Natural killer cell treated with Interleukin-12 subunit alpha and Interleukin-12 subunit beta and Interleukin-15 and Interleukin-18, amount 100 ng/mL, for 72 hours (primary cell): ENCODE data around the gene UHRF1. TPM values are rescaled to one million over a fixed set of nuclear protein-coding genes. Genes with fewer than 3 reads are reported as not detected.
A peak's percentile ranks its signal among the peaks of the same experiment; 100 is the strongest.
"Not testable (repeated sequence)": the region's sequence is repeated elsewhere in the genome, so short reads cannot be mapped to it uniquely, and the experiment has no call there.

Experiments
- ATAC-seq, 2 donors: fragments of 150-1000 bp; cut with Tn5 transposase in 1 of 2; sonication (Bioruptor Pico), chemical (Tn5 transposase) in 1 of 2; 2 replicates each; pipeline ENCODE4 v1.10.0; 2021
- DNase-seq: peaks from one replicate; pipeline ENCODE4 v3.0.0; 2022; ENCODE audit warnings: low spot score
- H3K27ac Mint-ChIP-seq, 2 donors: 1 replicate in 1 of 2; 2 replicates in 1 of 2; pipeline ENCODE4 v1.8.0; 2022; ENCODE audit warnings: mixed read lengths in 2 of 2, mild to moderate bottlenecking in 1 of 2, moderate library complexity in 1 of 2
- H3K27me3 Mint-ChIP-seq, 2 donors: 1 replicate in 1 of 2; 2 replicates in 1 of 2; pipeline ENCODE4 v1.8.0; 2022; ENCODE audit warnings: mixed read lengths in 2 of 2
- H3K36me3 Mint-ChIP-seq: one replicate; pipeline ENCODE4 v1.8.0; 2022; ENCODE audit warnings: mixed read lengths
- H3K4me1 Mint-ChIP-seq, 2 donors: 1 replicate in 1 of 2; 2 replicates in 1 of 2; pipeline ENCODE4 v1.8.0; 2022; ENCODE audit warnings: low read depth in 2 of 2, mixed read lengths in 2 of 2, mild to moderate bottlenecking in 1 of 2
- H3K4me3 Mint-ChIP-seq: one replicate; pipeline ENCODE4 v1.8.0; 2022; ENCODE audit warnings: mixed read lengths
- H3K9me3 Mint-ChIP-seq: 2 replicates; pipeline ENCODE4 v1.8.0; 2022; ENCODE audit warnings: mixed read lengths
- total RNA-seq, 2 donors: library from RNA; stranded (reverse); gene quantifications; one replicate each; pipeline ENCODE4 v1.2.3, GENCODE V29; 2022

UHRF1 gene
- total RNA-seq, 2 donors from 2014 or later = 75.5 to 201 TPM

DNA sequence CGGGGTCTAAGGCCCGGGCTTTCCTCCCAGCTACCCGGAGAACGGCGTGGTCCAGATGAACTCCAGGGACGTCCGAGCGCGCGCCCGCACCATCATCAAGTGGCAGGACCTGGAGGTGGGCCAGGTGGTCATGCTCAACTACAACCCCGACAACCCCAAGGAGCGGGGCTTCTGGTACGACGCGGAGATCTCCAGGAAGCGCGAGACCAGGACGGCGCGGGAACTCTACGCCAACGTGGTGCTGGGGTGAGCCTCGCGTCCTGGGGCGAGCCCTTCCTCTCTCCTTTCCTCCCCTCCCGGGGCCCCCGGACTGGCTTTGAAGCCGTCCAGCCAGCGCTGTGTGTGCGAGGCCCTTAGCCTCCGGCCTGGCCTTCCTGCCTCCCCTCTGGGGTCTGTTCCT, 23.4 kb downstream of the UHRF1 start:
- DNase-seq (no peak), ATAC-seq (no peak)
- Mint-ChIP-seq H3K4me3 (no peak overlapping the region), H3K27ac (no peak overlapping the region), H3K36me3 (no peaks in the 10 kb centered on the region), H3K9me3 (no peaks in the 10 kb centered on the region), H3K4me1 (no peaks in the 10 kb centered on the region), H3K27me3 (no peaks in the 10 kb centered on the region)

DNA sequence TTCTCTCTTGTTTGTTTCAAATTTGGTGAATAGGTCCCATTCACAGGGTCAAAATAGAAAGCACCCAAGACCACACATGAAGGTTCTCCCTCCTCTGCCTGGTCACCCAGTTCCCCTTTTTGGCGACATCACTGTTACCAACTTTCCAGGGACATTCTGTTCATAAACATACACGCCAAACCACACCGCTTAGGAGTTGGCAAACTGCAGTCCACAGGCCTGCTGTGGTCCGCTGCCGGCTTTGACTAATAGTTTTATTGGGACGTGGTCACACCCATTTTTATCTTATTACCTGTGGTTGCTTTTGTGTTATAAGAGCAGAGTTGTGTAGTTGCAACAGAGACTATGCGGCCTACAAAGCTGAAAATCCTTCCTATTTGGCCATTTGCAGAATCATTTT, 24.2 kb downstream of the UHRF1 start:
- no peaks in the 10 kb centered on the region for H3K36me3 Mint-ChIP-seq
- no peaks in the 10 kb centered on the region for H3K9me3 Mint-ChIP-seq
- H3K27ac Mint-ChIP-seq = no peak overlapping the region
- DNase-seq = no peak
- no peaks in the 10 kb centered on the region for H3K27me3 Mint-ChIP-seq
- H3K4me1 Mint-ChIP-seq = no peaks in the 10 kb centered on the region
- no peak for ATAC-seq
- no peak overlapping the region for H3K4me3 Mint-ChIP-seq

DNA sequence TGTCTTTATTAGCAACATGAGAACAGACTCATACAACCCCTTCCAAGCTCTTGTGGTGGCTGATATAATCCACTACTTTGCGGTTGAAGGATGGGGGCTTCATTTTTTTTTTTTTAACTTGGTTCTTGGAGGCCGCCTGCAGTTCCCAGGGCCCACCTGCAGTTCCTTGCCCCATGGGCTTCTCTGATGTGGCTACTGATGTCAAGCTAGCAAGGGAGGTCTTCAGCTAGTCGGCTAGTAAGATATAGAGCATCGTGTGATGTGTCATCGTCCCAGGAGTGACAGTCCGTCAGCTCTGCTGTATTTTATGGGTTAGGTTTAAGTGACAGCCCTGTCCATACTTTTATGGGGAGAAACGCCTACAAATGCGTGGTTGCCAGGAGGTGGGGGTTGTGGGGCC, 26.1 kb downstream of the UHRF1 start:
- H3K27me3 Mint-ChIP-seq = no peaks in the 10 kb centered on the region
- no peak overlapping the region for H3K4me3 Mint-ChIP-seq
- no peaks in the 10 kb centered on the region for H3K36me3 Mint-ChIP-seq
- H3K27ac Mint-ChIP-seq = peak overlapping the region in 1 of 2 donors; percentile 11
- DNase-seq = peak; percentile 12
- H3K9me3 Mint-ChIP-seq = no peaks in the 10 kb centered on the region
- no peaks in the 10 kb centered on the region for H3K4me1 Mint-ChIP-seq
- no peak for ATAC-seq

DNA sequence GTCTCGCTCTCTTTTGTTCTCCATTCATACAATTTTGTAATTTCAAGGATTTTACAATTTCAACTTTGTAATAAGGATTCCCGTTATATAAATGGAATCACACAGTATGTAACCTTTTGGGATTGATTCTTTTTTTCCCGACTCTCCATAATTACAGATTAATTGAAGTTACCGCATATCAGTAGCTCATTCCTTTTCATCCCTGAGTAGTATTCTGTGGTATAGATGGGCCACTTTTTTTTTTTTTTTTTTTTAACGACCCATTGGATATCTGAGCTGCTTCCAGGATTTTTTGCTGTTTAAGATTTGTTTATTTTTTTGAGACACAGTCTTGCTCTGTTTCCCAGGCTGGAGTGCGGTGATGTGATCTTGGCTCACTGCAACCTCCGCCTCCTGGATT, 27.8 kb downstream of the UHRF1 start:
- Mint-ChIP-seq H3K36me3 (no peaks in the 10 kb centered on the region), H3K27ac (no peak overlapping the region), H3K4me1 (no peaks in the 10 kb centered on the region), H3K27me3 (no peaks in the 10 kb centered on the region), H3K4me3 (no peak overlapping the region), H3K9me3 (no peaks in the 10 kb centered on the region)
- no peak for DNase-seq
- ATAC-seq = no peak

DNA sequence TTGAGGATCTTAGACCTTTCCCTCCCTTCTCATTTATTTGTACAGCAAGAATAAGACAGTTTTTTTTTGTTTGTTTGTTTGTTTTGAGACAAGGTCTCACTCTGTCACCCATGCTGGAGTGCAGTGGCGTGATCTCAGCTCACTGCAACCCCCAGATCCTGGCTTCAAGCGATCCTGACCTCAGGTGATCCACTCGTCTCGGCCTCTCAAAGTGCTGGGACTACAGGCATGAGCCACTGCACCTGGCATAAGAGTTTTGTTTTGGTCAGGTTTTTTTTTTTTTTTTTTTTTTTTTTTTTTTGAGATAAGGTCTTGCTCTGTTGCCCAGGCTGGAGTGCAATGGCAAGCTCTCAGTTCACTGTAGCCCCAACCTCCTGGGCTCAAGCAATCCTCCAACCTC, 29.2 kb downstream of the UHRF1 start:
- H3K4me3 Mint-ChIP-seq, H3K27me3 Mint-ChIP-seq, H3K4me1 Mint-ChIP-seq, H3K36me3 Mint-ChIP-seq, H3K9me3 Mint-ChIP-seq, H3K27ac Mint-ChIP-seq, ATAC-seq: not testable (repeated sequence)
- DNase-seq = peak; percentile 18

DNA sequence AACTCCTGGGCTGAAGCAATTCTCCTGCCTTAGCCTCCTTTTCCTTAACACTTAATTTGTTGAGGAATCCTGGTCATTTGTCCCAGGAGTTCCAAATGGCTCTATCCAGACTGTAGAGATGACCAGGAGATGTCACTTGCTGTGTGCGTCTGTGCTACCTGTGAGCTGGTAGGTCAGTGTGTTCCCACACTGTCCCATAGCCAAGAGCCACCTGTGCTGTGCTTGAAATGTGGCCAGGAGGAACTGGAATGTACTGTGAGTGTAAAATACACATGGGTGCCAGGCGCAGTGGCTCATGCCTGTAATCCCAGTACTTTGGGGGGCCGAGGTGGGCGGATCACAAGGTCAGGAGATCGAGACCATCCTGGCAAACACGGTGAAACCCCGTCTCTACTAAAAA, 30.2 kb downstream of the UHRF1 start:
- Mint-ChIP-seq H3K4me1 (no peaks in the 10 kb centered on the region), H3K36me3 (no peaks in the 10 kb centered on the region), H3K27ac (no peak overlapping the region)

DNA sequence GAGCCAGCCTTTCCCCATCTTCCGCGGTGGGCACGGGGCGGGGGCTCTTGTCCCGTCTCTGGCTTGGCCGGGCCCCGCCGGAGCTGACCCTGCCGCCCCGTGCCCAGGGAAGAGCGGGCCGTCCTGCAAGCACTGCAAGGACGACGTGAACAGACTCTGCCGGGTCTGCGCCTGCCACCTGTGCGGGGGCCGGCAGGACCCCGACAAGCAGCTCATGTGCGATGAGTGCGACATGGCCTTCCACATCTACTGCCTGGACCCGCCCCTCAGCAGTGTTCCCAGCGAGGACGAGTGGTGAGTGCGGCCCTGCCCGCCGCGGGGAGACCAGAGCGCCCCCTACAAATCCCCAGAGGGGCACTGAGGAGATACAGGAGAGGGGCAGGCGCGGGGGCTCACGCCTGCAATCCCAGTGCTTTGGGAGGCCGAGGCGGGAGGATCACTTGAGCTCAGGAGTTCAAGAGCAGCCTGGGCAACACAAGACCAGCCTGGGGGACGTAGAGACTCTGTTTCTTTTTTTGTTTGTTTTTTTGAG, 32.4 kb downstream of the UHRF1 start:
- not testable (repeated sequence) for DNase-seq, H3K9me3 Mint-ChIP-seq, H3K4me1 Mint-ChIP-seq, H3K36me3 Mint-ChIP-seq, H3K4me3 Mint-ChIP-seq, H3K27ac Mint-ChIP-seq, H3K27me3 Mint-ChIP-seq, ATAC-seq

More for the DNA sequence above, 30.2 kb downstream of the UHRF1 start:
- H3K9me3 Mint-ChIP-seq = no peaks in the 10 kb centered on the region
- H3K27me3 Mint-ChIP-seq = no peaks in the 10 kb centered on the region
- no peak overlapping the region for H3K4me3 Mint-ChIP-seq
- DNase-seq = no peak
- ATAC-seq = no peak

DNA sequence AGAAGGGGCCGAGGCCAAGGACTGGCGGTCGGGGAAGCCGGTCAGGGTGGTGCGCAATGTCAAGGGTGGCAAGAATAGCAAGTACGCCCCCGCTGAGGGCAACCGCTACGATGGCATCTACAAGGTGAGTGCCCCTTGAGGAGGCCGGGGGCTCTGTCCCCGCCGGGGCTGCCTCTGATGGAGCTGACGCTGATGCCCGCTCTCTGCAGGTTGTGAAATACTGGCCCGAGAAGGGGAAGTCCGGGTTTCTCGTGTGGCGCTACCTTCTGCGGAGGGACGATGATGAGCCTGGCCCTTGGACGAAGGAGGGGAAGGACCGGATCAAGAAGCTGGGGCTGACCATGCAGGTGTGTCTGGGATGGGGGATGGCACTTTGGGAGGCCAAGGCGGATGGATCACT, 41.3 kb downstream of the UHRF1 start:
- not testable (repeated sequence) for H3K4me3 Mint-ChIP-seq, DNase-seq, H3K9me3 Mint-ChIP-seq, ATAC-seq, H3K27ac Mint-ChIP-seq, H3K4me1 Mint-ChIP-seq, H3K27me3 Mint-ChIP-seq, H3K36me3 Mint-ChIP-seq

DNA sequence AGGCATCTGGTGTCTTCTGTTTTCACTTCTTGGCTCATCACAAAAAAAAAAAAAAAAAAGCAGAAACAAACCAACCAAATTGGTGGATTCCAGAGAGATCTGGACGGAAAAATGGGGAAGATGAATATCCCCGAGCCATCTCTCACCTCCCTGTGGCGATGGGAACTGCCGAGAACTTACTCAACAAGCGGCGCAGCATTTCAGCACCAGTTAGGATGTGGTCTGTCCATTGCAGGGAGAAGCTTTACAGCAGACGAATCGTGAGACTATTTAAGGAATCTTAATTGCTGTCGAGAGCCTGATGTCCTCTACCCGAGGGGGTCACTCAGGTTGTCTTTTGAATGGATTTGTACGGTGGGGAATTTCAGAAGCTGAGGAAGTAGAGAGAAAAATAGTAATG, 42.4 kb downstream of the UHRF1 start:
- H3K36me3 Mint-ChIP-seq = peaks cover 4% of the 10 kb centered on the region
- peak; percentile 10 for DNase-seq

DNA sequence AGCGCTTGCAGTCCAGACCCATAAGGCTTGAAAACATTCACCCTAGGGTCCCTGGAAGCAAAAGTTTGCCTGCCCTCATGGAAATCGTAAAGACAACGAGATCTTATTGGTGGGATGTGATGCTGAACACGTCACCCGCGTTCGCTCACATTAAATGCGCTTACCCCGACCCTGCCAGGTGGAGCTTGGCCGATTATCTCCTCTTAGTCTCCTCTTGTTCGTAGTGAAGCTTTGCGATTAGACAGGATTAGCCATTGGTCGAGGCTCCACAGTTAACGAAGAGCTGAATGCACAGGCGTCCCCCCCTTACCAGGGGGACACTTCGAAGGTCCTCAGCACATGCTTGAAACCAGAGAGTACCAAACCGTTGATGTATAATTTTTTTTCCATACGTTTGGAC, 43.6 kb downstream of the UHRF1 start:
- H3K36me3 Mint-ChIP-seq = no peaks in the 10 kb centered on the region

More for the DNA sequence above, 42.4 kb downstream of the UHRF1 start:
- no peaks in the 10 kb centered on the region for H3K27me3 Mint-ChIP-seq
- ATAC-seq = no peak
- no peak overlapping the region for H3K4me3 Mint-ChIP-seq
- H3K9me3 Mint-ChIP-seq = no peaks in the 10 kb centered on the region
- no peaks in the 10 kb centered on the region for H3K4me1 Mint-ChIP-seq
- H3K27ac Mint-ChIP-seq = no peak overlapping the region

DNA sequence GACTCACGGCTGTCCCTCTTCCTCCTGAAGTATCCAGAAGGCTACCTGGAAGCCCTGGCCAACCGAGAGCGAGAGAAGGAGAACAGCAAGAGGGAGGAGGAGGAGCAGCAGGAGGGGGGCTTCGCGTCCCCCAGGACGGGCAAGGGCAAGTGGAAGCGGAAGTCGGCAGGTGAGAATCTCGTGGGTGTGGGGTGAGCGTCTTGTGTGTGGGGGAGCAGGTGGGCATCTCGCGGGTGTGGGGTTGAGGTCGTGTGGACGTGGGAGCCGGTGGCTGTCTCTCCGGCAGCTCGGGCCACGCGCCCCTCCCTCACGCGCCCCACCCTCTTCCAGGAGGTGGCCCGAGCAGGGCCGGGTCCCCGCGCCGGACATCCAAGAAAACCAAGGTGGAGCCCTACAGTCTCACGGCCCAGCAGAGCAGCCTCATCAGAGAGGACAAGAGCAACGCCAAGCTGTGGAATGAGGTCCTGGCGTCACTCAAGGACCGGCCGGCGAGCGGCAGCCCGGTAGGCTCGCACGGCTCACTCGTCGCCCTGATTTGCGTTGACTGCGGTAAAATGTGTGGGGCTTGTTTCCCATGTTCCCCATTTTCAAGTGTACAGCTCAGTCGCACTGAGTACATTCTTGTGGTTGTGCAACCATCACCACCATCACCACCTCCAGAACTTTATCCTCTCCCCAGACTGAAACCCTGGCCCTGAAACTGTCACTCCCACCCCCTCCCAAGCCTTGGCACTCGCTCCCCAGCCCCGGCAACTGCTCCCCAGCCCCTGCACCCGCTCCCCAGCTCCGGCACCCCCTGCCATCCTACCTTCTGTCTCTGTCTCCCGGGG, 45.2 kb downstream of the UHRF1 start:
- H3K4me1 Mint-ChIP-seq, H3K36me3 Mint-ChIP-seq, H3K4me3 Mint-ChIP-seq, H3K27me3 Mint-ChIP-seq, ATAC-seq, H3K9me3 Mint-ChIP-seq: not testable (repeated sequence)
- peak overlapping the region in 1 of 2 donors; percentile 48 for H3K27ac Mint-ChIP-seq
- DNase-seq = peak; percentile 49

More for the DNA sequence above, 43.6 kb downstream of the UHRF1 start:
- H3K4me1 Mint-ChIP-seq = no peaks in the 10 kb centered on the region
- no peaks in the 10 kb centered on the region for H3K9me3 Mint-ChIP-seq
- ATAC-seq = no peak
- H3K27ac Mint-ChIP-seq = no peak overlapping the region
- peak; percentile 34 for DNase-seq
- H3K4me3 Mint-ChIP-seq = no peak overlapping the region
- H3K27me3 Mint-ChIP-seq = no peaks in the 10 kb centered on the region

DNA sequence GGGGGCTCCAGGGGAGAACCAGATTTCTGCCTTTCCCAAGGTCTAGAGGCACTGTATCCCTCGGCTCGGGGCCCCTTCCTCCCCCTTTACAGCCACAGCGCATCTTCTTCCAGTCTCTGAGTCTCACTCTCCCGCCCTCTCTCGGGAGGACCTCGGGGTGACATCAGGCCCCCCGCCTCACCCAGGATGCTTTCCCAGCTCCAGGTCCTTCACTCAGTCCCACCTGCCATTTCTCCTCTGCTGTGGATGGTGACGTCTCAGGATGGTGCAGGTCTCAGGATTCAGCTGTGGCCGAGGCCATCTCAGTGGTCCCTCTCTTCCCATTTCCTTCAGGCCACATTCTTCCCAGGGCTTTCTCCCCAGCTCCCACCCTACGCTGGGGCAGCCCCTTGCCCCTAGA, 46.0 kb downstream of the UHRF1 start:
- Mint-ChIP-seq H3K4me1 (no peaks in the 10 kb centered on the region), H3K27ac (peak overlapping the region in 1 of 2 donors; percentile 42), H3K9me3 (no peaks in the 10 kb centered on the region)

DNA sequence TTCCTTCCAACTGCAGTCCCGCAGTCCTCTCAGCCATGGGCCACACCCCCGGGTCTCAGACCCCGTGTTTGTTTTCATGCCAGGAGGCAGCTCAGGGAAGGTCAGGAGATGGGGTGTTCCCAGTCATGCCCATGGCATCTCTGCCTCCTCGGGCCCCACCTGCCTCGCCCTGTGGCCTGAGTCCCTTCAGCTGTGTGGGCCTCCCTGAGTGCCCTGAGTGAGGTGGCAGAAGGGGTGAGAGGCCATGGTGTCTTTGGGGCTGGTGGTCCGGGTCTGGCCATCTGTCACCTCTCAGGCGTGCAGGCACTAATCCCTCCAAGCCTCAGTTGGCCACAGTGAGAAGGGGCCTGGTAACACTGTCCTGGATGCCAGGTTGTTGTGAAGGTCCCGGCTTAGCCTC, 48.7 kb downstream of the UHRF1 start:
- no peaks in the 10 kb centered on the region for H3K9me3 Mint-ChIP-seq
- DNase-seq = peak; percentile 59
- ATAC-seq = no peak
- no peak overlapping the region for H3K27ac Mint-ChIP-seq
- no peaks in the 10 kb centered on the region for H3K27me3 Mint-ChIP-seq
- H3K4me3 Mint-ChIP-seq = no peak overlapping the region
- H3K4me1 Mint-ChIP-seq = no peaks in the 10 kb centered on the region
- no peaks in the 10 kb centered on the region for H3K36me3 Mint-ChIP-seq

More for the DNA sequence above, 46.0 kb downstream of the UHRF1 start:
- Mint-ChIP-seq H3K4me3 (no peak overlapping the region), H3K36me3 (no peaks in the 10 kb centered on the region), H3K27me3 (no peaks in the 10 kb centered on the region)
- DNase-seq (peak; percentile 58), ATAC-seq (no peak)

DNA sequence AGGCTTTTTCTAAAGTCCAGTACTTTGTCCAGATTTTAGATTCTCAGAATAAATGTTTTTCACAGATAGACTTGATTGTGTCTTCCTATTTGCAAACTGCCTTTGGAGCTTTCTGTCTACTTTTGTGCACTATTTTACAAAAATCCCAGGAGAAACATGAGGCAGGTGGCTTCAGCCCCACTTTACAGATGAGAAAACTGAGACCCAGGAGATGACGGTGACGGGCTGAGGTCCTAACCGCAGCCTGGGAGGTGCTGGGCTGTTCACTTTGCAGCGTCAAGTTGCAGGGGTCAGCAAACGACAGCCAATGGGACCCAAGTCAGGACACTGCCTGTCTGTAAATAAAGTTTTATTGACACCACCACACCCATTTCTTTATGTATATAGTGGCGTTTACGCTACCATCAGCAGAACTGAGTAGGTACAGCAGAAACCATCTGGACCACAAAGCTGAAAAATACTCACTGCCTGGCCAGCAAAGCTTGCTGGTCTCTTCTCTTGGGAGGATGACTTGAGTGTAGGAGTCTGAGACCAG, 52.9 kb downstream of the UHRF1 start:
- no peaks in the 10 kb centered on the region for H3K9me3 Mint-ChIP-seq

More for the DNA sequence above, 52.9 kb downstream of the UHRF1 start:
- DNase-seq = peak; percentile 31
- H3K27me3 Mint-ChIP-seq = no peaks in the 10 kb centered on the region
- H3K36me3 Mint-ChIP-seq = no peaks in the 10 kb centered on the region
- H3K4me1 Mint-ChIP-seq = no peaks in the 10 kb centered on the region
- H3K4me3 Mint-ChIP-seq = no peak overlapping the region
- H3K27ac Mint-ChIP-seq = no peak overlapping the region
- no peak for ATAC-seq
